HG03025 (cell line): ENCODE data around the gene PDPK1.
"Not testable (repeated sequence)": the region's sequence is repeated elsewhere in the genome, so short reads cannot be mapped to it uniquely, and the experiment has no call there.

Source experiments
- ATAC-seq: cut with Tn5 transposase; IDR thresholded peaks from one replicate; pipeline ENCODE4 v1.9.1; 2021; ENCODE audit warnings: mild to moderate bottlenecking, moderate library complexity; ENCODE audit not compliant: unreplicated experiment, low FRiP score

Gene PDPK1

GRCh38 chr16:2584729-2585650 is 47.2 kb downstream of the PDPK1 start:
- no peak for ATAC-seq

DNA sequence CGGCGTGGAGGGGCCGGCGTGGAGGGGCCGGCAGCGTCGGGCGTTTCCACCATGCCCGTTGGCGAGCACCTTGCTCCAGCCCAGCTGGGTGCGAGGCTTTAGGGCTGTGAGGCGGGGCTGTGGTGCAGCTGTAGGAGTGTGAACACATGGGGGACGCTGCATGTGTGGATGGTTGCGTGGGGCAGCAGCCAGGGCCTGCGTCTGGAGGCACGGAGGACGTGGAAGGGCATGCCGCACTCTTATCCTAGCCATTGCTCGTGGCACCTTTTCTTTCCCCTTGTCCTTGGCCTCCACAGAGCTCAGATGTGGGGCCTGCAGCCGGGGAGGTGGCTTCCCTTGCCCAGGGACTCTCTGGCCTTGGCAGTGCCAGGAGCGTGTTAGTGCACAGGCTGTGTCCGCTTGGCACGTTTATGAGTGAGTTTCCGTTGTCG is 47.8 kb downstream of the PDPK1 start:
- ATAC-seq = no peak

DNA sequence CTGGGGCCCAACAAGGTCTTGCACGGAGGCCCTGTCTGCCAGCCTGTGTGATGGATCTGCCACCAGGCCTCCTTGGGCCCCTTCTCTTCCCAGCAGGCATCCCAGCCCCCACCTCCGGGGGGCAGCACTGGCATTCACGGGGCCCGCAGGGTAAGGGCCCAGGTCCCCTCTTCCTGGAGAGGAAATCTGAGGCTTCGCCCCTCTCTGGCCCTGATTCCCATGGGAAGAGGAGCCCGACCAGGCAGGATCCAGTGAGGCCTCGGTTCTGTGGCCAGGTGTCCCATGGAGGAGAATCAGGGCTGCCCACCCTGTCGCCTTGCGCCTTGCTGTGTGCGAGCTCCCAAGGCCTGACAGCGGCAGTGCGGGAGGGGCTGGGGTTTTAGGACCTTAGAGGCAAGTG is 48.4 kb downstream of the PDPK1 start:
- ATAC-seq = no peak

DNA sequence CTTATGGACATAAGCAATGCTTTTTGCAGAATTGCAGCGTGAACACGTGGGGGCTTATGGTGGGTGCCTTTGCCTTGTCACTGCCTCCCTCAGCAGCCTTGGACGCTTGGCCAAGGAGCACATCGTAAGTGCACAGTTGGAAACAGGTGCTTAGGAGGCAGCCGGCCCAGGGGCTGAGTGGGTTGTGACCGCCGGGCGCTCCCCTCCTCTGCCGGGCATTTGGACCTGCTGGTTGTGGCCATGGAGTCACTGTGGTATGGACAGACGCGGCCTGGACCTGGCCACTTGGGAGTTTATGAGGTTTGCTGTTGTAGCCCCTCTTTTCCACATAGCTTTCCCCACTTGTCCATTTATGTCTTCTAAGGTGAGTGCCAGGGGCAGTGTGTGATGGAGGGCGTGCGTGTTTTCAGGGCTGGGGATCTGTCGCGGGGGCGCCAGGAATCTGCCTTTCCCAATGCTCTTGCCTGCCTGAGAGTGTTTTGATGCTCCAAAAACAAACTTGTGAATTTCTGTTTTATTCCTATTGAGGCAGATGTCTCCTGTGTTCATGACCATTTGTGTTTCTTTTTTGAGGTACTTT is 49.2 kb downstream of the PDPK1 start:
- ATAC-seq = no peak

- no peak for ATAC-seq
Observed at GRCh38 chr16:2587891-2588565, 50.2 kb downstream of the PDPK1 start.

DNA sequence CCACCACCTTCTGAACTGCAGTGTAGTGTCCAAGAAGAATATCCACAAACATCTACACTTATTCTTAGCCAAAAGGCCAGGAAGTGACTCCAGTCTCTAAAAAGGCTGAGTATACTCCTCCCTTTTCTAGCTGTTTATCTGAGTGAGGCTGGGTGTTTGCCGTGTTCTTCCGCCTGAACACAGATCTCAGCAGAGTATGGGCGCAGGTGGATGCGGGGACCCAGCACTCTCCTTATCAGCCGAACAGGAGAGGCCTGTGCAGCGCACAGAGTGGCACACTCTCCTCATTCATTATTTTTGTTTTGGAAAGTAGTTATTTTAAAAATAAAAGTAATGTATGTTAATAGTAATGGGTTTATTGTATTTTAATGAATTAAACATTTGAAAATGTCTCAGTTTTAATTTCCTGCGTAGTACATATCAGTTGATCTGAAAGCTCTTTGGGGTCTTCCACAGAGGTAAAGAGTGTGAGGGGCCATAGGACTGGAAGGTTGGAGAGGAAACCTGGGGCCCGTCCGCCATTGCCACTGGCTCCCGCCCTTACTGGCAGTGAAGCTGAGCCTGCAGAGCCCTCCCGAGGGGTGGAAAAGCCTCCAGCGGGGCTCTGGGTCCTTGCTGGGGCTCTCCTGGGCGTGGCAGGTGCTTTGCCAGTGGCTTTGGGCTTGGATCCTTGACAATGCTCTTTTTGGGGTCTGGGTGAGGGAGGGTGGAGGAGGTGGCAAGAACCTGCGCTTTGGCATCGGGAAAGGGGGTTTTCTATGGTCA is 53.8 kb downstream of the PDPK1 start:
- no peak for ATAC-seq

DNA sequence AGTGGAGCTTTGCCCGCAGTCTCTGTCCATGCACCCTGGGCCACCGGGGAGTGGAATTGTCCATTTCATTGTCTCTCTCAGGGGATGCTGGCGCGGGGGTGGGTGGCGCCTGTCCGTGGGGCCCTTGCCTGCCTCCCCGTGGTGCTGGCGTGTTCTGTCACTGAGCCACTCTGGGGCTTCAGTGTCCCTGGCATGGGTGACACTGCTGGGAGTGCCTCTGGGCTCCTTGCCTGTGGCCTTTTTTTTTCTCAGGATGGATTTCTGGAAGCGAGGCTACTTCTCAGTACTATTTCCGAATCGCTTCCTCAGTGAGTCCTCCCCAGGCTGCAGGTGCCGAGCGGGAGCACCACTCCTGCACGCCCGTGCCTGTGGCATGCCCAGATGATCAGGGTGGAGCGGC is 55.0 kb downstream of the PDPK1 start:
- no peak for ATAC-seq

DNA sequence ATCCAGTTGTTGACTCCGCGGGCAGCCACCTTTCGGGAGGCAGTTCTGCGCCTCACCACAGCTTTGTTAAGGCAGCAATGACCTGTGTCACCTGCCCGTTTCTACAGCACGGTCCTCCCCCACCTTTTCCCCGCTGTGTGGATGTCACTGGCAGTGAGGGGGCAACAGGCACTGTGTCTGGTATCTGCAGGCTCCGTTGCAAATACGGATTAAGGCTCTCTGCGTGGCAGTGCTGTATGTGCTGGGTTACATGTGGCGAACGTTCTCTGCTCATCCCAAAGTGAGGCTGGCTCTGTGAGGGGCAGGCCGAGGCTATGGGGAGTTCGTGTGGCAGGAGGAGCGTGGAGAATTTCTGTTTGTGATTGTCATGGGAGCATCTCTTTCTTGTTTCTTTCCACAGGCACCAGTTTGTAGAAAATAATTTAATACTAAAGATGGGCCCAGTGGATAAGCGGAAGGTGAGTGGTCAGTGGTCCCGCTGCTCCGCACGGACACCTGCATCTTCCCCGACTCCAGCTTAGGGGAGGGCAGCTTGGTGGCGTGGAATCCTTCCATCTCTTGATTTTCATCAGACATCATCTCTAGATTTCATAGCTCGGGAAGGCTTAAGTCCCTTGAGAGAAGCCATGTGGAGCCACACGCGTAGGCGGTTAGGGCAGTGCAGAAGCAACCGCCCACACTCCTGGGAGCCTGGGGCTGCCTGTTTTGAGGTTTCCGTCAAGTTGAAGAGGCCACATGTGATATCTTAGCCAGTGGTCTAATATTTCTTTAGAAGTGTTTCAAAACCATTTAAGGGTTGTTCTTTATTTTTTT is 57.8 kb downstream of the PDPK1 start:
- ATAC-seq = no peak

GRCh38 chr16:2596747-2597559 is 59.1 kb downstream of the PDPK1 start:
- no peak for ATAC-seq

GRCh38 chr16:2597560-2597902 is 59.7 kb downstream of the PDPK1 start:
- ATAC-seq = no peak

DNA sequence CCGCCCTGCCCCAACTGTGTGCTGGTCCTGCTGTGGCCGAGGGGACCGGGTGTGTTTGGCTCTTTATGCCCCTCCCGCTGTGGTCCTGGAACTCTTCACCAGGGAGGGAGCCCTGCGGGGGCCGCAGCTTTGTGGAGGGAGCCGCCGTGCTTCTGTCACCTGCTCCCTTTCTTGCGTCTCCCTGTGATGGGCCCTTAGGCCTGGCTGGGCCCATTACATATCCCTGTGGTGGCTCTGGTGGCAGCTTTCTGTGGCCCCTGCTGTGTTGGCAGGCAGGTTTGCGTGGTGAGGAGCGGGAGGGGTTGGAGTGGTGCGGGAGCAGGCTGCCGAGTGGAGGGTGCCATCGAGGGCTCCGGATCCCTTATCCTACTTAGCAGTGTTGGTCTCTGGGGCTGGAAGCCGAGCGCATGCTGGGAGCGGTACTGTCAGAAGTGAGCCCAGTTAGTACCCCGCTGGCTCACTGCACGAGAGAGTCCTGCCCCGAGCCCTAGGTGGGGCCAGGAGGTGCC is 60.4 kb downstream of the PDPK1 start:
- ATAC-seq = no peak

GRCh38 chr16:2598723-2599122 is 60.9 kb downstream of the PDPK1 start:
- ATAC-seq = no peak

- ATAC-seq = not testable (repeated sequence)
Observed at GRCh38 chr16:2599165-2599564, 61.3 kb downstream of the PDPK1 start.

DNA sequence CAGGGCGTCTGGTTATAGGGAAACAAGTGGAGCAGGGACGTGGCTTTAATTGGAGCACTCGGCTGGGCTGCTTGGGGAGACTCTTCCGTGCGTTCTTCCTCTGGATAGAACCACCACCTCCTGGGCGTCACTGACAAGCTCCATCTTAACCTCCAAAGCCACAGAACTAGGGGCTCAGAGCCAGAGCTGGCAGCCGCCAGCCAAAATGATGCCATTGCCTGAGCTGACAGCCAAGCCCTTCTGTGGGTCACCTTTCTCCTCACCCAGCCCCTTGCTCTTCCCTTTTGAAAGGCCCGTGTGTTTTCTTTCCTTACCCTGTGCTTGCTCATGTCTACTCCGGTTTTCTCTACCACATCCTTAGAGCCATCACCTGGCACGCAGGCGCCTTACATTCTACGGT is 62.0 kb downstream of the PDPK1 start:
- not testable (repeated sequence) for ATAC-seq

DNA sequence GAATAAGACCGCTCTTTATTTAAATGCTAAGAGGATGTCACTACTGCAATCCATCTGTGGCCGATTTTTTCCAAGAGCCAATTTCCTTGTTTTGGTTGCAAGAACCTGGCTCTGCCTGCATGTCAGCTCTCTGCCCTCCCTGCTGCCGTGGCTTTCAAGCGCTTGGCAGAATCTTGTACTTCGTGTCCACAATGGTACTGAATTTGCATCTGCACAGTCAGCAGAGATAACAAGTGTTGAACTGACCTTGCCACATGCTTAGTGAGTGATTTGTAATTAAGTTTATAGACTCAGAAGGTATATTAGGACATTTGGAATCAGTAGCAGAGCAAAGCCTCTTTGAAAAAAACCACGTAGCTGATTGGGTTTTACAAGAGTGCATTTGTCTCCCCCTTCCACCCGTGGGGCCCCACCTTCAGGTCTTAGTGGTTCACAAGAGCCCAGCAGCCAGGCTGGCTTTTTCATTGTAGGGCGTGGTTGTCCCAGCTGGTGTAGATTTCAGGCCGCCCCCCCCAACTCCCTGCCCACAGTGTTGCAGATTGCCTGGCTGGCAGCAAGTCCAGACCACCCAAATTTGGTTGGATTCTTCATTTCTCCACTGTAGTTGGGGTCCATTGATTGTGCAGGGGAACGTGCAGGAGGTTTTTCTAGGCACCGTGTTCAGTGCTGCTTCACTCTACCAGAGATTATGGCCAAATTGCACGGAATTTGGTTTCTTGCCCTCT is 63.6 kb downstream of the PDPK1 start:
- ATAC-seq = not testable (repeated sequence)

GRCh38 chr16:2602175-2602574 is 64.4 kb downstream of the PDPK1 start:
- not testable (repeated sequence) for ATAC-seq

DNA sequence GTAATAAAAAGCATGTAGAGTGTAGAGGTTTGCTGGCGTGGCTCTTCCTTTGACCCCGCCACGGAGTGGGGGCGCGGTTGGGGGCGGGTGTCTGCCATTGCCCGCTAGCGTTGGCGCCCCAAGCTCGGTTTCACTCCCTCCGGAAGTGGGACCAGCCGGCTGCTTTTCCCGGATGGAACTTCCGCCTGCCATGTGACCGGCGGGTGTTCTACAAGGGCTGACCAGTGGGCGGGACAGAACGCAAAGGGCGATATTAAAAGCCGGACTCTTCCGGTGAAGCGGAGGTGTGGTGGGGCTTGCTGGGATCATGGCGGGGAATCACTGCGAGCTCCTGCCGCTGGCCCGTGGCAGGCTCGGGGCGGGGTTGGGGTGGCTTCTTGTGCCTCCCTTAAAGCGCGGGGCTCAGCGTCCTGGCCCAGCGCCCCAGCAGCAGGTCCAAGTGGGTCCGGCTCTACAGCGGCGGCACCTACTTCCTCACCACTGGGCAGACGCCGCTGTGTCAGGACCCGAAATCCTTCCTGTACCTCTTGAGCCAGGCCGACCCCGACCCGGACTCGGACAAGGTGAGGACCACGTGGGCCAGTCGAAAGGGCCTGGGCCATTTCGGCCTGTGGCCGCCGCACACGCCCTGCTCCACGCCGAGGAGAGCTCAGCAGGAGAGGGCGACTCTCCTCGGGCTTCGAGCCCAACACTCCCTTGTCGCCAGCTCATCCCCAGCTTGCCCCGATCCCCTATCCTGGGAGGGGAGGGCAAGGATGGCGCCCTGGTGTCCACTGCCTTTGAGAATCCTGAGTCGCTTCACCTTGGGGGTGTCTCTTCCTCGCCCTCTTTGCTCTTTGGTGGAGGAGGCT is 65.6 kb downstream of the PDPK1 start:
- no peak for ATAC-seq
